SK-N-SH treated with all-trans-retinoic acid at 6 μM for 48 hours (cell line): ENCODE measurements around the gene AGAP1.

Experiments used
- ATAC-seq: fragments of 200-7000 bp; cut with Tn5 transposase; 3 replicates; pipeline ENCODE4 v1.9.1; 2020; ENCODE audit warnings: mild to moderate bottlenecking, moderate library complexity
- ARNTL ChIP-seq: fragments of 450-650 bp; formaldehyde crosslinking; IDR thresholded peaks from 2 replicates; pipeline ENCODE4 v1.5.0; 2020; ENCODE audit warnings: low read depth, mild to moderate bottlenecking, moderate library complexity, borderline replicate concordance
- BACH2 ChIP-seq: fragments of 250-450 bp; sonication (Bioruptor Pico); IDR thresholded peaks from 2 replicates; pipeline ENCODE4 v1.9.0; 2021; ENCODE audit warnings: mild to moderate bottlenecking, borderline replicate concordance
- CREB5 ChIP-seq: fragments of 250-450 bp; sonication (Bioruptor Pico); IDR thresholded peaks from 2 replicates; pipeline ENCODE4 v1.5.1; 2020; ENCODE audit warnings: low read depth, mild to moderate bottlenecking, moderate library complexity
- CSDC2 ChIP-seq: fragments of 250-450 bp; sonication (Bioruptor Pico); IDR thresholded peaks from 2 replicates; pipeline ENCODE4 v1.5.0; 2020; ENCODE audit warnings: mild to moderate bottlenecking, moderate library complexity
- CSRNP3 ChIP-seq: fragments of 250-450 bp; sonication (Bioruptor Pico); IDR thresholded peaks from 2 replicates; pipeline ENCODE4 v1.5.1; 2021; ENCODE audit warnings: mild to moderate bottlenecking, moderate library complexity
- ESRRG ChIP-seq: fragments of 250-450 bp; sonication (Bioruptor Pico); IDR thresholded peaks from 2 replicates; pipeline ENCODE4 v1.6.1; 2021; ENCODE audit warnings: mild to moderate bottlenecking
- GLIS3 ChIP-seq: fragments of 250-450 bp; sonication (Bioruptor Pico); IDR thresholded peaks from 2 replicates; pipeline ENCODE4 v1.5.0; 2020; ENCODE audit warnings: mild to moderate bottlenecking, moderate library complexity
- ISL1 ChIP-seq: fragments of 250-450 bp; sonication (Bioruptor Pico); IDR thresholded peaks from 2 replicates; pipeline ENCODE4 v2.1.2; 2022; ENCODE audit warnings: mild to moderate bottlenecking, moderate library complexity
- OSR1 ChIP-seq: fragments of 250-450 bp; sonication (Bioruptor Pico); IDR thresholded peaks from 2 replicates; pipeline ENCODE4 v1.8.0; 2022; ENCODE audit warnings: moderate library complexity, mild to moderate bottlenecking, inconsistent platforms
- PATZ1 ChIP-seq: fragments of 250-450 bp; sonication (Bioruptor Pico); IDR thresholded peaks from 2 replicates; pipeline ENCODE4 v1.8.0; 2020; ENCODE audit warnings: mild to moderate bottlenecking, moderate library complexity, borderline replicate concordance
- POU6F1 ChIP-seq: fragments of 250-450 bp; sonication (Bioruptor Pico); IDR thresholded peaks from 2 replicates; pipeline ENCODE4 v1.8.0; 2021; ENCODE audit warnings: low read depth, mild to moderate bottlenecking, moderate library complexity, borderline replicate concordance
- PPARA ChIP-seq: fragments of 250-450 bp; sonication (Bioruptor Pico); IDR thresholded peaks from 2 replicates; pipeline ENCODE4 v1.5.0; 2020; ENCODE audit warnings: mild to moderate bottlenecking, borderline replicate concordance
- RARB ChIP-seq: fragments of 250-450 bp; sonication (Bioruptor Pico); IDR thresholded peaks from 2 replicates; pipeline ENCODE4 v1.8.0; 2021; ENCODE audit warnings: mild to moderate bottlenecking, moderate library complexity
- SNAI2 ChIP-seq: fragments of 250-450 bp; sonication (Bioruptor Pico); IDR thresholded peaks from 2 replicates; pipeline ENCODE4 v1.5.0; 2020; ENCODE audit warnings: mild to moderate bottlenecking, moderate library complexity
- TCF4 ChIP-seq: fragments of 250-450 bp; sonication (Bioruptor Pico); IDR thresholded peaks from 2 replicates; pipeline ENCODE4 v1.8.0; 2021; ENCODE audit warnings: mild to moderate bottlenecking, moderate library complexity, borderline replicate concordance
- TOX ChIP-seq: fragments of 250-450 bp; sonication (Bioruptor Pico); IDR thresholded peaks from 2 replicates; pipeline ENCODE4 v1.8.0; 2021; ENCODE audit warnings: mild to moderate bottlenecking, moderate library complexity, borderline replicate concordance
- TSHZ2 ChIP-seq: fragments of 250-450 bp; sonication (Bioruptor Pico); IDR thresholded peaks from 2 replicates; pipeline ENCODE4 v1.5.0; 2020; ENCODE audit warnings: mild to moderate bottlenecking, moderate library complexity
- ZC3H10 ChIP-seq: fragments of 250-450 bp; sonication (Bioruptor Pico); IDR thresholded peaks from 2 replicates; pipeline ENCODE4 v1.5.1; 2021; ENCODE audit warnings: mild to moderate bottlenecking, moderate library complexity
- ZFP3 ChIP-seq: fragments of 250-450 bp; sonication (Bioruptor Pico); IDR thresholded peaks from 2 replicates; pipeline ENCODE4 v1.5.0; 2020; ENCODE audit warnings: mild to moderate bottlenecking, moderate library complexity
- ZFP30 ChIP-seq: fragments of 450-650 bp; formaldehyde crosslinking; IDR thresholded peaks from 2 replicates; pipeline ENCODE4 v1.5.0; 2022; ENCODE audit warnings: mild to moderate bottlenecking, moderate library complexity
- ZNF565 ChIP-seq: fragments of 450-650 bp; formaldehyde crosslinking; conservative IDR thresholded peaks from 2 replicates; pipeline ENCODE4 v1.5.0; 2020; ENCODE audit warnings: low read depth, mild to moderate bottlenecking, moderate library complexity
- ZNF70 ChIP-seq: fragments of 450-650 bp; formaldehyde crosslinking; IDR thresholded peaks from 2 replicates; pipeline ENCODE4 v1.5.0; 2020; ENCODE audit warnings: mild to moderate bottlenecking, moderate library complexity
- ZNF8 ChIP-seq: fragments of 450-650 bp; formaldehyde crosslinking; IDR thresholded peaks from 2 replicates; pipeline ENCODE4 v1.5.0; 2020; ENCODE audit warnings: mild to moderate bottlenecking, moderate library complexity

Gene AGAP1

GRCh38 chr2:236085211-236085610, 591.4 kb downstream of the AGAP1 start:
- no peak; the same call in 2 of the 3 replicates for ATAC-seq
- TF ChIP-seq ISL1 (no peak), ARNTL (no peak), TSHZ2 (CRISPR knock-in tag) (no peak), ZNF8 (CRISPR knock-in tag) (no peak), GLIS3 (no peak)

GRCh38 chr2:236085647-236086046, 591.8 kb downstream of the AGAP1 start:
- ATAC-seq, result peak; percentile 64
- TF ChIP-seq POU6F1 (CRISPR knock-in tag) (no peak), ZNF70 (CRISPR knock-in tag) (peak; percentile 87), CSDC2 (peak; percentile 49; the same call in 1 of the 2 replicates), BACH2 (no peak), TSHZ2 (CRISPR knock-in tag) (peak; percentile 29; the same call in 1 of the 2 replicates), ARNTL (no peak), ZNF8 (CRISPR knock-in tag) (no peak), ESRRG (CRISPR knock-in tag) (no peak), PPARA (CRISPR knock-in tag) (no peak), RARB (no peak), TOX (CRISPR knock-in tag) (no peak), OSR1 (CRISPR knock-in tag) (no peak), TCF4 (CRISPR knock-in tag) (peak; percentile 24; the same call in 1 of the 2 replicates), ZFP30 (CRISPR knock-in tag) (no peak), CREB5 (CRISPR knock-in tag) (no peak), ZNF565 (CRISPR knock-in tag) (no peak), ZC3H10 (no peak), SNAI2 (CRISPR knock-in tag) (no peak), ISL1 (no peak), CSRNP3 (CRISPR knock-in tag) (no peak), ZFP3 (CRISPR knock-in tag) (peak; percentile 55; the same call in 1 of the 2 replicates), GLIS3 (no peak), PATZ1 (CRISPR knock-in tag) (no peak)
